Uterus (tissue), 4 donors: ENCODE measurements around the gene MAP3K7. TPM values are rescaled to one million over a fixed set of nuclear protein-coding genes. Genes with fewer than 3 reads are reported as not detected.

Experiments
- DNase-seq, 2 donors: peaks; one replicate each; pipeline ENCODE4 v3.0.0-alpha.2; 2019 to 2020
- H3K27ac ChIP-seq, 2 donors: fragments of 200-600 bp; sonication (generic); 1 replicate in 1 of 2; 2 replicates in 1 of 2; pipeline ENCODE4 v1.5.1; 2016 to 2018
- H3K27me3 ChIP-seq, 2 donors: fragments of 200-600 bp; sonication (generic); one replicate each; pipeline ENCODE4 v1.5.1; 2018 to 2019; ENCODE audit warnings: control low read depth in 1 of 2
- H3K36me3 ChIP-seq, 2 donors: fragments of 200-600 bp; sonication (generic); one replicate each; pipeline ENCODE4 v1.5.1; 2019; ENCODE audit warnings: control low read depth in 1 of 2
- H3K4me1 ChIP-seq, 2 donors: fragments of 200-600 bp; sonication (generic); one replicate each; pipeline ENCODE4 v1.5.1; 2018 to 2019; ENCODE audit warnings: control low read depth in 1 of 2
- H3K4me3 ChIP-seq, 2 donors: fragments of 200-600 bp; sonication (generic); 1 replicate in 1 of 2; 2 replicates in 1 of 2; pipeline ENCODE4 v1.5.1; 2018 to 2019; ENCODE audit warnings: mild to moderate bottlenecking in 1 of 2
- H3K9me3 ChIP-seq, 2 donors: fragments of 200-600 bp; sonication (generic); one replicate each; pipeline ENCODE4 v1.5.1; 2019; ENCODE audit warnings: control low read depth in 1 of 2
- CTCF ChIP-seq, 4 experiments: fragments of 200-600 bp in 2 of 4; fragments of 450-650 bp in 2 of 4; sonication (generic) in 2 of 4; IDR thresholded peaks; one replicate each; pipeline ENCODE4 v1.5.1; 2016 to 2019; ENCODE audit warnings: antibody characterized with exemption in 4 of 4, mild to moderate bottlenecking in 2 of 4, moderate library complexity in 1 of 4
- POLR2A ChIP-seq, 2 donors: fragments of 450-650 bp; IDR thresholded peaks; one replicate each; pipeline ENCODE4 v1.6.1; 2016; ENCODE audit warnings: antibody characterized with exemption in 2 of 2, mild to moderate bottlenecking in 1 of 2, moderate library complexity in 1 of 2
- intact Hi-C: fragments of 100-400 bp; cut with DNase I; formaldehyde crosslinking; loops from one replicate; pipeline ENCODE4 v1.15.1; 2023; ENCODE audit warnings: low total_unique reads
- total RNA-seq, 4 donors: library from RNA; depleted of rRNA in 3 of 4; stranded (reverse); fragments of >200 nt in 3 of 4; gene quantifications; one replicate each; pipeline versions ENCODE4 v1.1.0 to v1.2.4, GENCODE V29; 2014 to 2023
- donor health status: DM: yes; HTN: yes; CAD: no.

The MAP3K7 gene
- total RNA-seq, 4 donors from 2014 or later: 19.7 to 56.8 (median 27.7) TPM

- intact Hi-C loops: no loop called here
These were observed 70.7 kb downstream of the MAP3K7 start for GRCh38 chr6:90516074-90516660.

GRCh38 chr6:90514496-90514895 lies 72.4 kb downstream of the MAP3K7 start:
- TF ChIP-seq CTCF (IDR thresholded peaks at IDR 0.05) (no peak), POLR2A (IDR thresholded peaks at IDR 0.05) (no peak)
- Histone ChIP-seq H3K4me1 (no peaks in the 10 kb centered on the region), H3K36me3 (no peaks in the 10 kb centered on the region), H3K9me3 (no peaks in the 10 kb centered on the region), H3K27ac (no peak overlapping the region), H3K27me3 (no peaks in the 10 kb centered on the region), H3K4me3 (no peak overlapping the region)
- DNase-seq: no peak
- intact Hi-C loops: no loop called here

More at GRCh38 chr6:90516074-90516660, 70.7 kb downstream of the MAP3K7 start:
- Histone ChIP-seq H3K4me1 (no peaks in the 10 kb centered on the region), H3K27me3 (no peaks in the 10 kb centered on the region), H3K27ac (no peak overlapping the region), H3K36me3 (no peaks in the 10 kb centered on the region), H3K4me3 (no peak overlapping the region), H3K9me3 (no peaks in the 10 kb centered on the region)
- DNase-seq: no peak
- TF ChIP-seq CTCF (IDR thresholded peaks at IDR 0.05): no peak

- TF ChIP-seq POLR2A (IDR thresholded peaks at IDR 0.05): no peak
- no peak for TF ChIP-seq CTCF (IDR thresholded peaks at IDR 0.05)
- no peaks in the 10 kb centered on the region for H3K36me3 ChIP-seq
- DNase-seq: no peak
- intact Hi-C loops: no loop called here
- no peaks in the 10 kb centered on the region for H3K9me3 ChIP-seq
- no peaks in the 10 kb centered on the region for H3K4me1 ChIP-seq
- no peak overlapping the region for H3K27ac ChIP-seq
- no peak overlapping the region for H3K4me3 ChIP-seq
- H3K27me3 ChIP-seq: no peaks in the 10 kb centered on the region
These were observed 78.1 kb downstream of the MAP3K7 start for GRCh38 chr6:90508753-90509152.

- intact Hi-C loops: no loop called here
- H3K4me3 ChIP-seq: no peak overlapping the region
- no peak overlapping the region for H3K27ac ChIP-seq
- no peak for TF ChIP-seq POLR2A (IDR thresholded peaks at IDR 0.05)
- no peak for TF ChIP-seq CTCF (IDR thresholded peaks at IDR 0.05)
- H3K4me1 ChIP-seq: no peaks in the 10 kb centered on the region
- H3K27me3 ChIP-seq: no peaks in the 10 kb centered on the region
- no peaks in the 10 kb centered on the region for H3K36me3 ChIP-seq
- no peaks in the 10 kb centered on the region for H3K9me3 ChIP-seq
- DNase-seq: no peak
These were observed 83.9 kb downstream of the MAP3K7 start for GRCh38 chr6:90502866-90503407.

GRCh38 chr6:90502381-90502780 lies 84.5 kb downstream of the MAP3K7 start:
- H3K4me1 ChIP-seq: no peaks in the 10 kb centered on the region
- no peaks in the 10 kb centered on the region for H3K27me3 ChIP-seq
- H3K36me3 ChIP-seq: no peaks in the 10 kb centered on the region
- H3K4me3 ChIP-seq: no peak overlapping the region
- no peaks in the 10 kb centered on the region for H3K9me3 ChIP-seq
- no peak overlapping the region for H3K27ac ChIP-seq
- intact Hi-C loops: no loop called here
- TF ChIP-seq POLR2A (IDR thresholded peaks at IDR 0.05): no peak
- no peak for TF ChIP-seq CTCF (IDR thresholded peaks at IDR 0.05)
- no peak for DNase-seq
